K562 (cell line): ENCODE measurements around the gene HMGXB3. TPM values are rescaled to one million over a fixed set of nuclear protein-coding genes. Genes with fewer than 3 reads are reported as not detected.

Source experiments
- ATAC-seq: fragments of 200-7000 bp; cut with Tn5 transposase; 3 replicates; pipeline ENCODE4 v1.9.1; 2020; ENCODE audit warnings: moderate library complexity
- BruUV-seq: library from RNA; stranded (reverse); fragments of 400-500 nt; replicated peaks from 2 replicates; lab custom pipeline; 2021; lab: Mats Ljungman, UMichigan
- CTCF ChIA-PET: fragments of 300-600 bp; formaldehyde crosslinking; extraction: SDS; loops from one replicate; lab custom pipeline; 2021; ENCODE audit warnings: low intra/inter-chr PET ratio; lab: Yijun Ruan, JAX
- POLR2A ChIA-PET: fragments of 300-600, 350-650 bp; sonication (Branson Sonifier 250); formaldehyde crosslinking; extraction: SDS; loops from one replicate; lab custom pipeline; 2021; ENCODE audit warnings: antibody characterized with exemption, inconsistent platforms; lab: Yijun Ruan, JAX
- DNase-seq, 4 experiments: peaks; one replicate each; pipeline versions ENCODE4 v3.0.0 to v3.0.0-alpha.2; 2011 to 2018; ENCODE audit warnings: low spot score in 3 of 4, mixed read lengths in 3 of 4; ENCODE audit errors: extremely low read depth in 1 of 4
- FAIRE-seq: peaks from 2 replicates; lab custom pipeline; 2011; peaks lifted over from hg19 to GRCh38; lab: Jason Lieb, UNC
- H2AFZ ChIP-seq: 2 replicates; pipeline ENCODE4 v1.6.0; 2011; ENCODE audit warnings: low read depth, low read length, control low read depth, inconsistent platforms
- H3K27ac ChIP-seq: fragments of 200-600 bp; 3 replicates; pipeline ENCODE4 v1.8.0; 2011; ENCODE audit warnings: low read depth, mild to moderate bottlenecking, control low read depth, inconsistent platforms, low read length, moderate library complexity, mixed read lengths; ENCODE audit errors: extremely low read depth
- H3K27me3 ChIP-seq, 2 experiments: fragments of 300-600 bp in 1 of 2; 2 replicates in 1 of 2; 3 replicates in 1 of 2; pipeline versions ENCODE4 v1.6.0 to v1.8.0; 2011; ENCODE audit warnings: inconsistent platforms in 2 of 2, low read length in 2 of 2, mild to moderate bottlenecking in 1 of 2, mixed read lengths in 1 of 2, moderate library complexity in 1 of 2; ENCODE audit not compliant: control insufficient read depth in 2 of 2, insufficient read depth in 2 of 2
- H3K36me3 ChIP-seq: fragments of 300-600 bp; 3 replicates; pipeline ENCODE4 v1.8.0; 2011; ENCODE audit warnings: mild to moderate bottlenecking, low read length, inconsistent platforms; ENCODE audit not compliant: control insufficient read depth, insufficient read depth
- H3K4me1 ChIP-seq, 2 experiments: fragments of 200-600 bp in 1 of 2; replicated peaks in 1 of 2; 2 replicates in 1 of 2; 3 replicates in 1 of 2; pipeline versions ENCODE4 v1.5.1 to v1.8.0; 2011; ENCODE audit warnings: inconsistent platforms in 2 of 2, low read length in 2 of 2, mild to moderate bottlenecking in 1 of 2, mixed read lengths in 1 of 2, moderate library complexity in 1 of 2; ENCODE audit not compliant: control insufficient read depth in 2 of 2, insufficient read depth in 2 of 2
- H3K4me2 ChIP-seq: 2 replicates; pipeline ENCODE4 v1.6.1; 2011; ENCODE audit warnings: low read length, control low read depth, inconsistent platforms, mixed read lengths; ENCODE audit not compliant: insufficient read depth
- H3K4me3 ChIP-seq: fragments of 200-600 bp; sonication (generic), shearing (Covaris generic); 2 replicates; pipeline ENCODE4 v1.5.1; 2016; ENCODE audit warnings: control low read depth, inconsistent platforms
- H3K79me2 ChIP-seq: fragments of 200-600 bp; 3 replicates; pipeline ENCODE4 v1.8.0; 2011; ENCODE audit warnings: low read length, inconsistent platforms; ENCODE audit not compliant: control insufficient read depth, insufficient read depth
- H3K9ac ChIP-seq, 2 experiments: 2 replicates each; pipeline versions ENCODE4 v1.6.0 to v1.6.1; 2011; ENCODE audit warnings: low read depth in 2 of 2, low read length in 2 of 2, control low read depth in 1 of 2, inconsistent platforms in 1 of 2, mild to moderate bottlenecking in 1 of 2, mixed read lengths in 1 of 2; ENCODE audit not compliant: insufficient read depth in 1 of 2
- H3K9me1 ChIP-seq: one replicate; pipeline ENCODE4 v1.6.0; 2011; ENCODE audit warnings: inconsistent platforms, mild to moderate bottlenecking, low read length, moderate library complexity; ENCODE audit not compliant: control insufficient read depth, insufficient read depth
- H3K9me3 ChIP-seq: replicated peaks from 2 replicates; pipeline ENCODE4 v1.5.1; 2011; ENCODE audit warnings: low read depth, low read length, inconsistent platforms; ENCODE audit not compliant: control insufficient read depth, insufficient read depth
- H4K20me1 ChIP-seq: replicated peaks from 2 replicates; pipeline ENCODE4 v1.6.1; 2011; ENCODE audit warnings: low read length, inconsistent platforms, mixed read lengths; ENCODE audit not compliant: control insufficient read depth, insufficient read depth
- CTCF ChIP-seq, 3 experiments: IDR thresholded peaks in 2 of 3; conservative IDR thresholded peaks in 1 of 3; 2 replicates each; pipeline ENCODE4 v1.5.1; 2011 to 2012; ENCODE audit warnings: low read length in 3 of 3, mild to moderate bottlenecking in 3 of 3, control low read depth in 2 of 3, improper control_type of control experiment in 1 of 3, inconsistent platforms in 1 of 3, low read depth in 1 of 3, mixed read lengths in 1 of 3, moderate library complexity in 1 of 3; ENCODE audit not compliant: insufficient read depth in 2 of 3
- NCOA2 ChIP-seq, 2 experiments: fragments of 450-650 bp; IDR thresholded peaks; 2 replicates each; pipeline ENCODE4 v1.6.1; 2018; ENCODE audit warnings: mild to moderate bottlenecking in 2 of 2, moderate library complexity in 1 of 2; ENCODE audit not compliant: partially characterized antibody in 2 of 2
- ZNF224 ChIP-seq: sonication (generic); formaldehyde crosslinking; IDR thresholded peaks from 2 replicates; pipeline ENCODE4 v1.8.0; 2022; ENCODE audit warnings: mild to moderate bottlenecking, missing genetic modification reagents
- ZNF512 ChIP-seq: IDR thresholded peaks from 2 replicates; pipeline ENCODE4 v1.6.1; 2016; ENCODE audit warnings: missing genetic modification characterization, missing compliant biosample characterization
- WGBS: fragments of 100-300 bp; shearing (Covaris generic); methylation state at CpG from one replicate; pipeline ENCODE4 v1.1.6; 2016; ENCODE audit warnings: low coverage, mixed read lengths; ENCODE audit not compliant: insufficient coverage; ENCODE audit errors: missing lambda C conversion rate; 5-methylcytosine and 5-hydroxymethylcytosine counted together
- in situ Hi-C: fragments of 300-500 bp; cut with MboI; formaldehyde crosslinking; loops from 4 replicates; pipeline ENCODE4 v1.15.0; 2018; ENCODE audit warnings: inconsistent platforms, mixed read lengths
- intact Hi-C: fragments of 100-400 bp; cut with micrococcal nuclease; formaldehyde crosslinking; loops from 2 replicates; pipeline ENCODE4 v1.14.2; 2022
- polyA plus RNA-seq, 8 experiments: library from polyadenylated mRNA; depleted of rRNA in 4 of 8; stranded (reverse) in 5 of 8; unstranded in 3 of 8; fragments of >200 nt; fragmentation: Nextera tagmentation in 2 of 8; fragmentation: Illumina TruSeq in 1 of 8; extraction: Ambion mirVana in 2 of 8; extraction: Trizol in 1 of 8; gene quantifications; 2 replicates each; pipeline versions ENCODE4 v1.2.1 to v1.2.3, GENCODE V29; 2011 to 2014; ENCODE audit warnings: inconsistent platforms in 1 of 8, missing spikeins in 1 of 8
- total RNA-seq, 7 experiments: library from RNA; depleted of rRNA in 6 of 7; stranded (reverse); fragments of >200 nt in 6 of 7; fragmentation: Illumina TruSeq in 2 of 7; extraction: Trizol in 2 of 7; gene quantifications; 2 replicates each; pipeline versions ENCODE4 v1.2.1 to v1.2.3, GENCODE V29; 2011 to 2021; ENCODE audit warnings: low replicate concordance in 1 of 7

Gene HMGXB3
- total and polyA plus RNA-seq, 9 of the 15 experiments (the other 6 are each of a cell fraction or from before 2014, with no cell fraction given), result 1.8 to 44.1 (median 32.2) TPM

DNA sequence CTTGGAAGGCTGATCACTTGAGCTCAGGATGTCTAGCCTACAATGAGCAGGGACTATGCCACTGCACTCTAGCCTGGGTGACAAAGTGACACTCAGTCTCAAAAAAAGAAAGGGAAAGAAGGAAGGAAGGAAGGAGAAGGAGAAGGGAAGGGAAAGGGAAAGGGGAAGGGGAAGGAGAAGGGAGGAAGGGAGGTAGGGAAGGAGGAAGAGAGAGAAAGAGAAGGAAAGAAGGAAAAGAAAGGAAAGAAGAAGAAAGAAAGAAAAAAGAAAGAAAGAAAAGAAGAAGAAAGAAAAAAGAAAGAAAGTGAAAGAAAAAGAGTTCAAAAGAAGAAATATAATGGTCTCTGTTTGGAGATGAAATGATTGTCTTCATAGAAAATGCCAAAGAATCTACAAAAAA lies 96.6 kb downstream of the HMGXB3 start:
- H3K4me3 ChIP-seq, result no peak overlapping the region
- no peaks in the 10 kb centered on the region for H3K36me3 ChIP-seq
- CTCF ChIA-PET, result no interaction called here
- no peak for FAIRE-seq
- no peak overlapping the region for H2AFZ ChIP-seq
- DNase-seq, result no peak
- no peak overlapping the region for H3K4me2 ChIP-seq
- H3K9me1 ChIP-seq, result no peaks in the 10 kb centered on the region
- H3K9me3 ChIP-seq, result no peaks in the 10 kb centered on the region
- H3K9ac ChIP-seq, result no peak overlapping the region
- POLR2A ChIA-PET, result interaction anchor here (0.9 kb wide), 1 partner anchor 12 kb away, joined by 3 read pairs; no protein-coding TSS in a partner anchor
- no peaks in the 10 kb centered on the region for H3K4me1 ChIP-seq
- peaks cover 1 to 13% of the 10 kb centered on the region in 2 experiments; a peak in 4 of 5 replicates for H3K27me3 ChIP-seq
- no TSS peak for BruUV-seq
- no peak for ATAC-seq
- intact Hi-C loops (no loop called here), in situ Hi-C loops (no loop called here)
- TF ChIP-seq ZNF512 (tag) (peak; percentile 88), ZNF224 (CRISPR knock-in tag) (no peak)
- H4K20me1 ChIP-seq, result no peaks in the 10 kb centered on the region
- no peak overlapping the region for H3K27ac ChIP-seq
- H3K79me2 ChIP-seq, result no peaks in the 10 kb centered on the region

DNA sequence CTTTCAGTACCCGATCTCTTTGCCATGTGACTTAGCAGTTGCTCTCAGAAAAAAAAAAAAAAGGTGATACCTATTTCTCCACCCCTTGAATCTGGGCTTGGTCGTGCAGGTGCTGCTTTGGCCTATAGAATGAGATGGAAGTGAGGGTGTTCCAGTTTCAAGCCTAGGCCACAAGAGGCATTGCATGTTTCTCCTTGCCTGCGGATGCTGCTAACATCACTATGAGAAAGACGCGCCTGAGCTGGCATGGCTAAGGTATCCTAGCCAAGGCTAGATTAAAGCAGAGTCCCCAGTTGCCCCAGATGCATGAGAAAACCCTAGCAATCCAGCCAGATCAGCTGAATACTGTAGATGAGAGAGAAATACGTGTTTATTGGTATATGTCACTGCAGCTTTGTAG lies 100.5 kb downstream of the HMGXB3 start:
- H4K20me1 ChIP-seq, result peaks cover 4% of the 10 kb centered on the region; the same call in 1 of the 2 replicates
- ChIA-PET POLR2A (interaction anchor here (0.6 to 1.7 kb wide), 2 partner anchors 13 to 97 kb away, joined by 3 to 5 read pairs; no protein-coding TSS in a partner anchor), CTCF (no interaction called here)
- H3K4me3 ChIP-seq, result no peak overlapping the region
- no peaks in the 10 kb centered on the region for H3K9me3 ChIP-seq
- no peak overlapping the region for H2AFZ ChIP-seq
- no peak overlapping the region for H3K27ac ChIP-seq
- TF ChIP-seq NCOA2 (IDR thresholded peaks at IDR 0.05; ENCODE audit: partially characterized antibody in 2 of 2) (no peak), CTCF (IDR thresholded peaks at IDR 0.05 in 2 of 3, conservative IDR thresholded peaks at IDR 0.05 in 1 of 3; ENCODE audit: insufficient read depth in 2 of 3, low read depth in 1 of 3, low read length in 3 of 3) (peak in 1 of 3 experiments; percentile 3; a peak in 1 of 6 replicates)
- 17% methylated on average over 6 of the region's 6 CpGs for WGBS
- H3K27me3 ChIP-seq, result peaks cover 0 to 15% of the 10 kb centered on the region in 2 experiments; a peak in 2 of 5 replicates
- FAIRE-seq (peak; percentile 56), DNase-seq (no peak), ATAC-seq (peak; percentile 60; the same call in 2 of the 3 replicates)
- H3K79me2 ChIP-seq, result no peaks in the 10 kb centered on the region
- no peak overlapping the region for H3K9ac ChIP-seq
- H3K4me1 ChIP-seq, result peaks cover 0 to 6% of the 10 kb centered on the region in 2 experiments; a peak in 2 of 5 replicates
- in situ Hi-C loops, result no loop called here
- H3K9me1 ChIP-seq, result no peaks in the 10 kb centered on the region
- no peak overlapping the region for H3K4me2 ChIP-seq
- intact Hi-C loops, result loop anchor here (10.0 kb wide), 1 partner anchor 814 kb away; no protein-coding TSS in a partner anchor
- H3K36me3 ChIP-seq, result no peaks in the 10 kb centered on the region
- no TSS peak for BruUV-seq
